ENCODE results near the gene RTRAF. TPM values are rescaled to one million over a fixed set of nuclear protein-coding genes. Genes with fewer than 3 reads are reported as not detected.

The RTRAF gene
- total and polyA plus RNA-seq, 2 experiments from 2014 or later = 150 to 729 TPM

- H3K4me3 Mint-ChIP-seq = no peak overlapping the region
- no peak overlapping the region for H3K4me2 ChIP-seq
- DNase-seq (ENCODE audit: low spot score) = no peak
- ATAC-seq = no peak
- H3K36me3 Mint-ChIP-seq (ENCODE audit: low read depth) = no peaks in the 10 kb centered on the region
- no peaks in the 10 kb centered on the region for H4K20me1 ChIP-seq (replicated peaks; ENCODE audit: insufficient read depth)
- no peaks in the 10 kb centered on the region for H3F3A ChIP-seq (replicated peaks; ENCODE audit: low read depth)
- peaks cover 19% of the 10 kb centered on the region for H3K4me1 Mint-ChIP-seq
- no peaks in the 10 kb centered on the region for H3K9me2 ChIP-seq (ENCODE audit: insufficient read depth)
- H3K27ac Mint-ChIP-seq = no peak overlapping the region
- no peaks in the 10 kb centered on the region; the same call in 2 of the 3 replicates for H3K9me3 Mint-ChIP-seq
- H3K36me3 ChIP-seq (ENCODE audit: insufficient read depth) = no peaks in the 10 kb centered on the region
- H2AFZ ChIP-seq = no peak overlapping the region
- H3K27ac ChIP-seq (ENCODE audit: low read depth) = no peak overlapping the region
- TF ChIP-seq CREB1 (CRISPR knock-in tag; IDR thresholded peaks at IDR 0.05; ENCODE audit: low read depth) (no peak), EZH2 (IDR thresholded peaks at IDR 0.05; ENCODE audit: low read depth, unreplicated experiment) (no peak), REST (IDR thresholded peaks at IDR 0.05; ENCODE audit: unreplicated experiment) (no peak)
- TF ChIP-seq, protein P1, sequence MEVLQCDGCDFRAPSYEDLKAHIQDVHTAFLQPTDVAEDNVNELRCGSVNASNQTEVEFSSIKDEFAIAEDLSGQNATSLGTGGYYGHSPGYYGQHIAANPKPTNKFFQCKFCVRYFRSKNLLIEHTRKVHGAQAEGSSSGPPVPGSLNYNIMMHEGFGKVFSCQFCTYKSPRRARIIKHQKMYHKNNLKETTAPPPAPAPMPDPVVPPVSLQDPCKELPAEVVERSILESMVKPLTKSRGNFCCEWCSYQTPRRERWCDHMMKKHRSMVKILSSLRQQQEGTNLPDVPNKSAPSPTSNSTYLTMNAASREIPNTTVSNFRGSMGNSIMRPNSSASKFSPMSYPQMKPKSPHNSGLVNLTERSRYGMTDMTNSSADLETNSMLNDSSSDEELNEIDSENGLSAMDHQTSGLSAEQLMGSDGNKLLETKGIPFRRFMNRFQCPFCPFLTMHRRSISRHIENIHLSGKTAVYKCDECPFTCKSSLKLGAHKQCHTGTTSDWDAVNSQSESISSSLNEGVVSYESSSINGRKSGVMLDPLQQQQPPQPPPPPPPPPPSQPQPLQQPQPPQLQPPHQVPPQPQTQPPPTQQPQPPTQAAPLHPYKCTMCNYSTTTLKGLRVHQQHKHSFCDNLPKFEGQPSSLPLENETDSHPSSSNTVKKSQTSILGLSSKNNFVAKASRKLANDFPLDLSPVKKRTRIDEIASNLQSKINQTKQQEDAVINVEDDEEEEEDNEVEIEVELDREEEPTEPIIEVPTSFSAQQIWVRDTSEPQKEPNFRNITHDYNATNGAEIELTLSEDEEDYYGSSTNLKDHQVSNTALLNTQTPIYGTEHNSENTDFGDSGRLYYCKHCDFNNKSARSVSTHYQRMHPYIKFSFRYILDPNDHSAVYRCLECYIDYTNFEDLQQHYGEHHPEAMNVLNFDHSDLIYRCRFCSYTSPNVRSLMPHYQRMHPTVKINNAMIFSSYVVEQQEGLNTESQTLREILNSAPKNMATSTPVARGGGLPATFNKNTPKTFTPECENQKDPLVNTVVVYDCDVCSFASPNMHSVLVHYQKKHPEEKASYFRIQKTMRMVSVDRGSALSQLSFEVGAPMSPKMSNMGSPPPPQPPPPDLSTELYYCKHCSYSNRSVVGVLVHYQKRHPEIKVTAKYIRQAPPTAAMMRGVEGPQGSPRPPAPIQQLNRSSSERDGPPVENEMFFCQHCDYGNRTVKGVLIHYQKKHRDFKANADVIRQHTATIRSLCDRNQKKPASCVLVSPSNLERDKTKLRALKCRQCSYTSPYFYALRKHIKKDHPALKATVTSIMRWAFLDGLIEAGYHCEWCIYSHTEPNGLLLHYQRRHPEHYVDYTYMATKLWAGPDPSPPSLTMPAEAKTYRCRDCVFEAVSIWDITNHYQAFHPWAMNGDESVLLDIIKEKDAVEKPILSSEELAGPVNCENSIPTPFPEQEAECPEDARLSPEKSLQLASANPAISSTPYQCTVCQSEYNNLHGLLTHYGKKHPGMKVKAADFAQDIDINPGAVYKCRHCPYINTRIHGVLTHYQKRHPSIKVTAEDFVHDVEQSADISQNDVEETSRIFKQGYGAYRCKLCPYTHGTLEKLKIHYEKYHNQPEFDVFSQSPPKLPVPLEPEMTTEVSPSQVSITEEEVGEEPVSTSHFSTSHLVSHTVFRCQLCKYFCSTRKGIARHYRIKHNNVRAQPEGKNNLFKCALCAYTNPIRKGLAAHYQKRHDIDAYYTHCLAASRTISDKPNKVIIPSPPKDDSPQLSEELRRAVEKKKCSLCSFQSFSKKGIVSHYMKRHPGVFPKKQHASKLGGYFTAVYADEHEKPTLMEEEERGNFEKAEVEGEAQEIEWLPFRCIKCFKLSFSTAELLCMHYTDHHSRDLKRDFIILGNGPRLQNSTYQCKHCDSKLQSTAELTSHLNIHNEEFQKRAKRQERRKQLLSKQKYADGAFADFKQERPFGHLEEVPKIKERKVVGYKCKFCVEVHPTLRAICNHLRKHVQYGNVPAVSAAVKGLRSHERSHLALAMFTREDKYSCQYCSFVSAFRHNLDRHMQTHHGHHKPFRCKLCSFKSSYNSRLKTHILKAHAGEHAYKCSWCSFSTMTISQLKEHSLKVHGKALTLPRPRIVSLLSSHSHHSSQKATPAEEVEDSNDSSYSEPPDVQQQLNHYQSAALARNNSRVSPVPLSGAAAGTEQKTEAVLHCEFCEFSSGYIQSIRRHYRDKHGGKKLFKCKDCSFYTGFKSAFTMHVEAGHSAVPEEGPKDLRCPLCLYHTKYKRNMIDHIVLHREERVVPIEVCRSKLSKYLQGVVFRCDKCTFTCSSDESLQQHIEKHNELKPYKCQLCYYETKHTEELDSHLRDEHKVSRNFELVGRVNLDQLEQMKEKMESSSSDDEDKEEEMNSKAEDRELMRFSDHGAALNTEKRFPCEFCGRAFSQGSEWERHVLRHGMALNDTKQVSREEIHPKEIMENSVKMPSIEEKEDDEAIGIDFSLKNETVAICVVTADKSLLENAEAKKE (CRISPR knock-in tag; IDR thresholded peaks at IDR 0.05) = no peak
- TF ChIP-seq, protein P2, sequence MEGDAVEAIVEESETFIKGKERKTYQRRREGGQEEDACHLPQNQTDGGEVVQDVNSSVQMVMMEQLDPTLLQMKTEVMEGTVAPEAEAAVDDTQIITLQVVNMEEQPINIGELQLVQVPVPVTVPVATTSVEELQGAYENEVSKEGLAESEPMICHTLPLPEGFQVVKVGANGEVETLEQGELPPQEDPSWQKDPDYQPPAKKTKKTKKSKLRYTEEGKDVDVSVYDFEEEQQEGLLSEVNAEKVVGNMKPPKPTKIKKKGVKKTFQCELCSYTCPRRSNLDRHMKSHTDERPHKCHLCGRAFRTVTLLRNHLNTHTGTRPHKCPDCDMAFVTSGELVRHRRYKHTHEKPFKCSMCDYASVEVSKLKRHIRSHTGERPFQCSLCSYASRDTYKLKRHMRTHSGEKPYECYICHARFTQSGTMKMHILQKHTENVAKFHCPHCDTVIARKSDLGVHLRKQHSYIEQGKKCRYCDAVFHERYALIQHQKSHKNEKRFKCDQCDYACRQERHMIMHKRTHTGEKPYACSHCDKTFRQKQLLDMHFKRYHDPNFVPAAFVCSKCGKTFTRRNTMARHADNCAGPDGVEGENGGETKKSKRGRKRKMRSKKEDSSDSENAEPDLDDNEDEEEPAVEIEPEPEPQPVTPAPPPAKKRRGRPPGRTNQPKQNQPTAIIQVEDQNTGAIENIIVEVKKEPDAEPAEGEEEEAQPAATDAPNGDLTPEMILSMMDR (conservative IDR thresholded peaks at IDR 0.05; ENCODE audit: low read depth in 2 of 2) = no peak
- no peak overlapping the region for H3K4me3 ChIP-seq
- no peaks in the 10 kb centered on the region for H3K4me1 ChIP-seq (ENCODE audit: insufficient read depth)
- H3K27me3 ChIP-seq (ENCODE audit: insufficient read depth) = no peaks in the 10 kb centered on the region
- H3K79me2 ChIP-seq (replicated peaks; ENCODE audit: insufficient read depth) = no peaks in the 10 kb centered on the region
- peaks cover 6% of the 10 kb centered on the region for H3K27me3 Mint-ChIP-seq (ENCODE audit: insufficient read depth, low read depth, poor library complexity)
Measured at GRCh38 chr14:52048116-52048515, 58.8 kb downstream of the RTRAF start.
